Nephron (organoid): ENCODE results near the gene VPS37C.
"Not testable (repeated sequence)": the region's sequence is repeated elsewhere in the genome, so short reads cannot be mapped to it uniquely, and the experiment has no call there.

Experiments used
- H3K27ac Mint-ChIP-seq, 3 experiments: 2 replicates each; pipeline ENCODE4 v1.8.0; 2020; ENCODE audit warnings: mixed read lengths in 3 of 3, mild to moderate bottlenecking in 2 of 3, moderate library complexity in 1 of 3
- H3K27me3 Mint-ChIP-seq: 2 replicates; pipeline ENCODE4 v1.8.0; 2021; ENCODE audit warnings: low read depth, mild to moderate bottlenecking, moderate library complexity, mixed read lengths
- H3K36me3 Mint-ChIP-seq: 2 replicates; pipeline ENCODE4 v1.8.0; 2020; ENCODE audit warnings: low read depth, mixed read lengths
- H3K4me1 Mint-ChIP-seq: 2 replicates; pipeline ENCODE4 v1.8.0; 2020; ENCODE audit warnings: mixed read lengths
- H3K4me3 Mint-ChIP-seq, 3 experiments: 2 replicates each; pipeline ENCODE4 v1.8.0; 2020; ENCODE audit warnings: mild to moderate bottlenecking in 3 of 3, mixed read lengths in 3 of 3, moderate library complexity in 2 of 3
- H3K9me3 Mint-ChIP-seq: 2 replicates; pipeline ENCODE4 v1.8.0; 2020; ENCODE audit warnings: mixed read lengths
- TF ChIP-seq, protein P1 (sequence below), 3 experiments: fragments of 200-600 bp; sonication (generic); IDR thresholded peaks; one replicate each; pipeline ENCODE4 v1.5.0; 2021; ENCODE audit warnings: antibody characterized with exemption in 3 of 3; ENCODE audit not compliant: unreplicated experiment in 3 of 3

Gene VPS37C

DNA sequence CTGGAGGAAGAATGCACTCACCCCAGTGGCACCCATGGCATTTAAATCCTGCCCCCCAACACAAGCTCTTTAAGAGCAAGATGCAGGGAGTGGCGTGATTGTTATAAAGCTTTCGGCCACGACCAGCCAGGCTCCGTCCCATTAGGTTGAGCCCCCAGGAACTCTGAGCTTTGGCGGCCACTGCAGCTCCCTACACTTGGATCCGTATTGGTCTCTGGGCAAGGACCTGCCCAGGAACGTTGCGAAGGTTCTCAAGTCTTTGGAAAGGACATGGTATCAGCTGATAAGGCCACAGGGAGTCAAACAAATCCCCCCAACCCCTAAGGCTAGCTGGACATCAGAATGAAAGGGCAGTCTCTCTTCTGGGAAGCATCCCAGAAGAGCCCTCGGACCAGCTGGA, 9.3 kb upstream of the VPS37C start:
- Mint-ChIP-seq H3K27me3 (peaks cover 2% of the 10 kb centered on the region), H3K27ac (no peak overlapping the region)
- TF ChIP-seq, protein P1, sequence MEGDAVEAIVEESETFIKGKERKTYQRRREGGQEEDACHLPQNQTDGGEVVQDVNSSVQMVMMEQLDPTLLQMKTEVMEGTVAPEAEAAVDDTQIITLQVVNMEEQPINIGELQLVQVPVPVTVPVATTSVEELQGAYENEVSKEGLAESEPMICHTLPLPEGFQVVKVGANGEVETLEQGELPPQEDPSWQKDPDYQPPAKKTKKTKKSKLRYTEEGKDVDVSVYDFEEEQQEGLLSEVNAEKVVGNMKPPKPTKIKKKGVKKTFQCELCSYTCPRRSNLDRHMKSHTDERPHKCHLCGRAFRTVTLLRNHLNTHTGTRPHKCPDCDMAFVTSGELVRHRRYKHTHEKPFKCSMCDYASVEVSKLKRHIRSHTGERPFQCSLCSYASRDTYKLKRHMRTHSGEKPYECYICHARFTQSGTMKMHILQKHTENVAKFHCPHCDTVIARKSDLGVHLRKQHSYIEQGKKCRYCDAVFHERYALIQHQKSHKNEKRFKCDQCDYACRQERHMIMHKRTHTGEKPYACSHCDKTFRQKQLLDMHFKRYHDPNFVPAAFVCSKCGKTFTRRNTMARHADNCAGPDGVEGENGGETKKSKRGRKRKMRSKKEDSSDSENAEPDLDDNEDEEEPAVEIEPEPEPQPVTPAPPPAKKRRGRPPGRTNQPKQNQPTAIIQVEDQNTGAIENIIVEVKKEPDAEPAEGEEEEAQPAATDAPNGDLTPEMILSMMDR (IDR thresholded peaks at IDR 0.05; ENCODE audit: unreplicated experiment in 3 of 3) = no peak

DNA sequence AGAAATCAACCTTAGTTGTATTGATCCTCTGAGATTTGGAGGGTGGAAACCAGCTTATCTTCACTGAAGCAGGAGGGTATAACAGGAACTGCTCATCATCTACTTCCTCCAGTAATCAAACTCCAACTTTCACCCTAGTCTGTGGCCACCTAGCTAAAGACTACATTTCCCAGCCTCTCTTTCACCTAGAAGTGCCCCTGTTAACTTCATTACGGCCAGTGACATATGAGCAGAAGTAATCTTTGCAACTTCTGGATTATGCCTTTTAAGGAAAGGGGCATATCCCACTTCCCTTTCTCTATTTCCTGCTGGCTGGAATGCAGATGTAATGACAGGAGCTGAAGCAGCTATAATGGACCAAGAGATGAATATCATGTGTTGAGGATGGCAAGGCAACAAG, 7.6 kb upstream of the VPS37C start:
- H3K27me3 Mint-ChIP-seq = no peaks in the 10 kb centered on the region
- no peaks in the 10 kb centered on the region for H3K36me3 Mint-ChIP-seq
- no peak overlapping the region for H3K27ac Mint-ChIP-seq
- H3K4me1 Mint-ChIP-seq = no peaks in the 10 kb centered on the region
- TF ChIP-seq, protein P1 (IDR thresholded peaks at IDR 0.05; ENCODE audit: unreplicated experiment in 3 of 3) = no peak
- H3K4me3 Mint-ChIP-seq = no peak overlapping the region
- H3K9me3 Mint-ChIP-seq = peaks cover 3% of the 10 kb centered on the region

More for the DNA sequence above, 9.3 kb upstream of the VPS37C start:
- H3K4me3 Mint-ChIP-seq = no peak overlapping the region
- peaks cover 3% of the 10 kb centered on the region for H3K9me3 Mint-ChIP-seq
- H3K36me3 Mint-ChIP-seq = no peaks in the 10 kb centered on the region
- no peaks in the 10 kb centered on the region for H3K4me1 Mint-ChIP-seq

GRCh38 chr11:61168042-61168688, 6.9 kb upstream of the VPS37C start:
- no peak overlapping the region for H3K27ac Mint-ChIP-seq
- TF ChIP-seq, protein P1 (IDR thresholded peaks at IDR 0.05; ENCODE audit: unreplicated experiment in 3 of 3) = no peak
- peaks cover 3% of the 10 kb centered on the region for H3K9me3 Mint-ChIP-seq
- peaks cover under 1% of the 10 kb centered on the region for H3K4me1 Mint-ChIP-seq
- no peaks in the 10 kb centered on the region for H3K27me3 Mint-ChIP-seq
- H3K4me3 Mint-ChIP-seq = no peak overlapping the region
- no peaks in the 10 kb centered on the region for H3K36me3 Mint-ChIP-seq

DNA sequence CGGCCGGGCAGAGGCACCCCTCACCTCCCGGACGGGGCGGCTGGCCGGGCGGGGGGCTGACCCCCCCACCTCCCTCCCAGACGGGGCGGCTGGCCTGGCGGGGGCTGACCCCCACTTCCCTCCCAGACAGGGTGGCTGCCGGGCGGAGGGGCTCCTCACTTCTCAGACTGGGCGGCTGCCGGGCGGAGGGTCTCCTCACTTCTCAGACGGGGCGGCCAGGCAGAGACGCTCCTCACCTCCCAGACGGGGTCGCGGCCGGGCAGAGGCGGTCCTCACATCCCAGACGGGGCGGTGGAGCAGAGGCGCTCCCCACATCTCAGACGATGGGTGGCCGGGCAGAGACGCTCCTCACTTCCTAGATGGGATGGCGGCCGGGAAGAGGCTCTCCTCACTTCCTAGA, 5.1 kb upstream of the VPS37C start:
- H3K4me1 Mint-ChIP-seq = peaks cover 17% of the 10 kb centered on the region
- not testable (repeated sequence) for H3K36me3 Mint-ChIP-seq, H3K4me3 Mint-ChIP-seq, H3K9me3 Mint-ChIP-seq, H3K27ac Mint-ChIP-seq, H3K27me3 Mint-ChIP-seq

GRCh38 chr11:61165785-61166184, 4.6 kb upstream of the VPS37C start:
- not testable (repeated sequence) for H3K27me3 Mint-ChIP-seq, H3K4me3 Mint-ChIP-seq, H3K9me3 Mint-ChIP-seq, H3K36me3 Mint-ChIP-seq, H3K27ac Mint-ChIP-seq
- peaks cover 18% of the 10 kb centered on the region for H3K4me1 Mint-ChIP-seq

GRCh38 chr11:61164606-61165424, 3.6 kb upstream of the VPS37C start:
- H3K4me3 Mint-ChIP-seq = peak overlapping the region in 2 of 3 experiments; percentile 20 to 46
- H3K36me3 Mint-ChIP-seq = no peaks in the 10 kb centered on the region
- H3K4me1 Mint-ChIP-seq = peaks cover 28% of the 10 kb centered on the region
- TF ChIP-seq, protein P1 (IDR thresholded peaks at IDR 0.05; ENCODE audit: unreplicated experiment in 3 of 3) = no peak
- no peaks in the 10 kb centered on the region for H3K27me3 Mint-ChIP-seq
- H3K27ac Mint-ChIP-seq = peak overlapping the region in 1 of 3 experiments; percentile 0
- H3K9me3 Mint-ChIP-seq = peaks cover 3% of the 10 kb centered on the region
